Liver (tissue), 3 donors: ENCODE data around the gene TRIO.

Source experiments
- EGR1 ChIP-seq, 2 donors: IDR thresholded peaks; 2 replicates each; pipeline ENCODE4 v1.6.1; 2016 to 2018; ENCODE audit warnings: antibody characterized with exemption in 2 of 2, low read depth in 2 of 2
- GABPA ChIP-seq, 2 donors: IDR thresholded peaks in 1 of 2; conservative IDR thresholded peaks in 1 of 2; 2 replicates each; pipeline ENCODE4 v1.6.1; 2016; ENCODE audit warnings: antibody characterized with exemption in 2 of 2, mild to moderate bottlenecking in 1 of 2, moderate library complexity in 1 of 2
- JUND ChIP-seq, 2 donors: IDR thresholded peaks; 2 replicates each; pipeline ENCODE4 v1.6.1; 2016; ENCODE audit warnings: antibody characterized with exemption in 2 of 2
- NR2F2 ChIP-seq: IDR thresholded peaks from 2 replicates; pipeline ENCODE4 v1.6.1; 2016; ENCODE audit warnings: antibody characterized with exemption
- RAD21 ChIP-seq, 2 donors: IDR thresholded peaks; 2 replicates each; pipeline ENCODE4 v1.6.1; 2016; ENCODE audit warnings: antibody characterized with exemption in 2 of 2, mild to moderate bottlenecking in 2 of 2
- RXRA ChIP-seq, 2 donors: IDR thresholded peaks; 2 replicates each; pipeline ENCODE4 v1.6.1; 2017 to 2018; ENCODE audit warnings: antibody characterized with exemption in 2 of 2, mild to moderate bottlenecking in 1 of 2
- SP1 ChIP-seq: IDR thresholded peaks from 2 replicates; pipeline ENCODE4 v1.6.1; 2018; ENCODE audit warnings: antibody characterized with exemption, mild to moderate bottlenecking
- TAF1 ChIP-seq: conservative IDR thresholded peaks from 2 replicates; pipeline ENCODE4 v1.6.1; 2016; ENCODE audit warnings: antibody characterized with exemption, mild to moderate bottlenecking
- YY1 ChIP-seq: IDR thresholded peaks from 2 replicates; pipeline ENCODE4 v1.6.1; 2016; ENCODE audit warnings: antibody characterized with exemption, mild to moderate bottlenecking
- TF ChIP-seq, protein P1 (sequence below): fragments of 150-350 bp; IDR thresholded peaks from 2 replicates; pipeline ENCODE4 v1.5.1; 2017; ENCODE audit warnings: improper control_type of control experiment, low read depth, low read length; ENCODE audit not compliant: missing input control
- TF ChIP-seq, protein P2 (sequence below): IDR thresholded peaks from 2 replicates; pipeline ENCODE4 v1.6.1; 2016; ENCODE audit warnings: antibody characterized with exemption
- TF ChIP-seq, protein P3 (sequence below): IDR thresholded peaks from 2 replicates; pipeline ENCODE4 v1.6.1; 2016; ENCODE audit warnings: antibody characterized with exemption
- TF ChIP-seq, protein P4 (sequence below): IDR thresholded peaks from 2 replicates; pipeline ENCODE4 v1.6.1; 2016; ENCODE audit warnings: antibody characterized with exemption
- TF ChIP-seq, protein P5 (sequence below): IDR thresholded peaks from 2 replicates; pipeline ENCODE4 v1.6.1; 2016; ENCODE audit warnings: antibody characterized with exemption, mild to moderate bottlenecking
- donor health status: healthy.
- donor health status: healthy.

DNA sequence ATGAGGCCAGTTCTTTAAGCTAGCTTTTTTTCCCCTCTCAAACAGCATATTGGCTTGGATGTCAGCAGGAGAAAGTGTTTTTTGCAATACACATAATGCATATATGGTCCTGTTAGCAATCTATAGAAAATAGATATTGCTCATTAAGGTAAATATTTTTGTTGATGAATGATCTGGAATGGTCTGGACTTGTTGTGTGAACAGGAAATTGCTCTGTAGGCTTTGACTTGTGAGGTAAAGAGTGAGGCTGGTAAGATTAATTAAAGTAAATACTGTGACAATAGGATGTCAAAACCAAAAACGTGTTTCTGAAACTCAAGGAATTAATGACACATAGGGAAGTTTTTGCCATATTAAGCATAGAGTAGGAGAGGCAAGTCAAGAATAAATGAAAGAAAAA, 176.0 kb downstream of the TRIO start:
- TF ChIP-seq RAD21 (IDR thresholded peaks at IDR 0.05) (no peak), GABPA (IDR thresholded peaks at IDR 0.05 in 1 of 2, conservative IDR thresholded peaks at IDR 0.05 in 1 of 2) (no peak), EGR1 (IDR thresholded peaks at IDR 0.05; ENCODE audit: low read depth in 2 of 2) (no peak), TAF1 (no peak), YY1 (no peak), JUND (IDR thresholded peaks at IDR 0.05) (no peak), RXRA (IDR thresholded peaks at IDR 0.05) (no peak), NR2F2 (no peak), SP1 (no peak)
- TF ChIP-seq, protein P1, sequence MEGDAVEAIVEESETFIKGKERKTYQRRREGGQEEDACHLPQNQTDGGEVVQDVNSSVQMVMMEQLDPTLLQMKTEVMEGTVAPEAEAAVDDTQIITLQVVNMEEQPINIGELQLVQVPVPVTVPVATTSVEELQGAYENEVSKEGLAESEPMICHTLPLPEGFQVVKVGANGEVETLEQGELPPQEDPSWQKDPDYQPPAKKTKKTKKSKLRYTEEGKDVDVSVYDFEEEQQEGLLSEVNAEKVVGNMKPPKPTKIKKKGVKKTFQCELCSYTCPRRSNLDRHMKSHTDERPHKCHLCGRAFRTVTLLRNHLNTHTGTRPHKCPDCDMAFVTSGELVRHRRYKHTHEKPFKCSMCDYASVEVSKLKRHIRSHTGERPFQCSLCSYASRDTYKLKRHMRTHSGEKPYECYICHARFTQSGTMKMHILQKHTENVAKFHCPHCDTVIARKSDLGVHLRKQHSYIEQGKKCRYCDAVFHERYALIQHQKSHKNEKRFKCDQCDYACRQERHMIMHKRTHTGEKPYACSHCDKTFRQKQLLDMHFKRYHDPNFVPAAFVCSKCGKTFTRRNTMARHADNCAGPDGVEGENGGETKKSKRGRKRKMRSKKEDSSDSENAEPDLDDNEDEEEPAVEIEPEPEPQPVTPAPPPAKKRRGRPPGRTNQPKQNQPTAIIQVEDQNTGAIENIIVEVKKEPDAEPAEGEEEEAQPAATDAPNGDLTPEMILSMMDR: no peak
- TF ChIP-seq, protein P2, sequence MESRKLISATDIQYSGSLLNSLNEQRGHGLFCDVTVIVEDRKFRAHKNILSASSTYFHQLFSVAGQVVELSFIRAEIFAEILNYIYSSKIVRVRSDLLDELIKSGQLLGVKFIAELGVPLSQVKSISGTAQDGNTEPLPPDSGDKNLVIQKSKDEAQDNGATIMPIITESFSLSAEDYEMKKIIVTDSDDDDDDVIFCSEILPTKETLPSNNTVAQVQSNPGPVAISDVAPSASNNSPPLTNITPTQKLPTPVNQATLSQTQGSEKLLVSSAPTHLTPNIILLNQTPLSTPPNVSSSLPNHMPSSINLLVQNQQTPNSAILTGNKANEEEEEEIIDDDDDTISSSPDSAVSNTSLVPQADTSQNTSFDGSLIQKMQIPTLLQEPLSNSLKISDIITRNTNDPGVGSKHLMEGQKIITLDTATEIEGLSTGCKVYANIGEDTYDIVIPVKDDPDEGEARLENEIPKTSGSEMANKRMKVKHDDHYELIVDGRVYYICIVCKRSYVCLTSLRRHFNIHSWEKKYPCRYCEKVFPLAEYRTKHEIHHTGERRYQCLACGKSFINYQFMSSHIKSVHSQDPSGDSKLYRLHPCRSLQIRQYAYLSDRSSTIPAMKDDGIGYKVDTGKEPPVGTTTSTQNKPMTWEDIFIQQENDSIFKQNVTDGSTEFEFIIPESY: no peak
- TF ChIP-seq, protein P3, sequence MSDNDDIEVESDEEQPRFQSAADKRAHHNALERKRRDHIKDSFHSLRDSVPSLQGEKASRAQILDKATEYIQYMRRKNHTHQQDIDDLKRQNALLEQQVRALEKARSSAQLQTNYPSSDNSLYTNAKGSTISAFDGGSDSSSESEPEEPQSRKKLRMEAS: no peak
- TF ChIP-seq, protein P4, sequence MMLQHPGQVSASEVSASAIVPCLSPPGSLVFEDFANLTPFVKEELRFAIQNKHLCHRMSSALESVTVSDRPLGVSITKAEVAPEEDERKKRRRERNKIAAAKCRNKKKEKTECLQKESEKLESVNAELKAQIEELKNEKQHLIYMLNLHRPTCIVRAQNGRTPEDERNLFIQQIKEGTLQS: no peak
- TF ChIP-seq, protein P5, sequence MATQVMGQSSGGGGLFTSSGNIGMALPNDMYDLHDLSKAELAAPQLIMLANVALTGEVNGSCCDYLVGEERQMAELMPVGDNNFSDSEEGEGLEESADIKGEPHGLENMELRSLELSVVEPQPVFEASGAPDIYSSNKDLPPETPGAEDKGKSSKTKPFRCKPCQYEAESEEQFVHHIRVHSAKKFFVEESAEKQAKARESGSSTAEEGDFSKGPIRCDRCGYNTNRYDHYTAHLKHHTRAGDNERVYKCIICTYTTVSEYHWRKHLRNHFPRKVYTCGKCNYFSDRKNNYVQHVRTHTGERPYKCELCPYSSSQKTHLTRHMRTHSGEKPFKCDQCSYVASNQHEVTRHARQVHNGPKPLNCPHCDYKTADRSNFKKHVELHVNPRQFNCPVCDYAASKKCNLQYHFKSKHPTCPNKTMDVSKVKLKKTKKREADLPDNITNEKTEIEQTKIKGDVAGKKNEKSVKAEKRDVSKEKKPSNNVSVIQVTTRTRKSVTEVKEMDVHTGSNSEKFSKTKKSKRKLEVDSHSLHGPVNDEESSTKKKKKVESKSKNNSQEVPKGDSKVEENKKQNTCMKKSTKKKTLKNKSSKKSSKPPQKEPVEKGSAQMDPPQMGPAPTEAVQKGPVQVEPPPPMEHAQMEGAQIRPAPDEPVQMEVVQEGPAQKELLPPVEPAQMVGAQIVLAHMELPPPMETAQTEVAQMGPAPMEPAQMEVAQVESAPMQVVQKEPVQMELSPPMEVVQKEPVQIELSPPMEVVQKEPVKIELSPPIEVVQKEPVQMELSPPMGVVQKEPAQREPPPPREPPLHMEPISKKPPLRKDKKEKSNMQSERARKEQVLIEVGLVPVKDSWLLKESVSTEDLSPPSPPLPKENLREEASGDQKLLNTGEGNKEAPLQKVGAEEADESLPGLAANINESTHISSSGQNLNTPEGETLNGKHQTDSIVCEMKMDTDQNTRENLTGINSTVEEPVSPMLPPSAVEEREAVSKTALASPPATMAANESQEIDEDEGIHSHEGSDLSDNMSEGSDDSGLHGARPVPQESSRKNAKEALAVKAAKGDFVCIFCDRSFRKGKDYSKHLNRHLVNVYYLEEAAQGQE: no peak
